Heart left ventricle (tissue), 16 donors: ENCODE measurements around the gene CXADR. TPM values are rescaled to one million over a fixed set of nuclear protein-coding genes. Genes with fewer than 3 reads are reported as not detected.

Source experiments
- ATAC-seq, 4 donors: fragments of 200-7000 bp; cut with Tn5 transposase; one replicate each; pipeline ENCODE4 v1.9.1; 2020 to 2022; ENCODE audit warnings: moderate library complexity in 4 of 4, mild to moderate bottlenecking in 3 of 4, moderate number of reproducible peaks in 1 of 4
- DNase-seq, 5 donors: peaks; one replicate each; pipeline ENCODE4 v3.0.0-alpha.2; 2020
- H3K27ac ChIP-seq, 12 donors: fragments of 200-600 bp; sonication (generic) in 4 of 12; one replicate each; pipeline versions ENCODE4 v1.5.0 to v1.8.0; 2016 to 2022; ENCODE audit warnings: mild to moderate bottlenecking in 2 of 12
- H3K27me3 ChIP-seq, 9 donors: fragments of 200-600 bp; sonication (generic) in 2 of 9; one replicate each; pipeline versions ENCODE4 v1.5.1 to v1.8.0; 2016 to 2022; ENCODE audit warnings: mild to moderate bottlenecking in 3 of 9
- H3K36me3 ChIP-seq, 9 donors: fragments of 200-600 bp; sonication (generic) in 2 of 9; one replicate each; pipeline versions ENCODE4 v1.5.0 to v1.8.0; 2018 to 2022; ENCODE audit warnings: mild to moderate bottlenecking in 2 of 9
- H3K4me1 ChIP-seq, 12 donors: fragments of 200-600 bp; sonication (generic) in 4 of 12; one replicate each; pipeline versions ENCODE4 v1.5.0 to v1.8.0; 2016 to 2022; ENCODE audit warnings: mild to moderate bottlenecking in 3 of 12
- H3K4me3 ChIP-seq, 12 donors: fragments of 200-600 bp; sonication (generic) in 4 of 12; one replicate each; pipeline versions ENCODE4 v1.5.0 to v1.8.0; 2017 to 2022; ENCODE audit warnings: mild to moderate bottlenecking in 9 of 12, moderate library complexity in 4 of 12
- H3K9me3 ChIP-seq, 12 donors: fragments of 200-600 bp; sonication (generic) in 4 of 12; one replicate each; pipeline versions ENCODE4 v1.5.0 to v1.8.0; 2016 to 2022; ENCODE audit warnings: mild to moderate bottlenecking in 1 of 12
- POLR2A ChIP-seq, 2 donors: fragments of 450-650 bp; IDR thresholded peaks; one replicate each; pipeline ENCODE4 v1.6.1; 2017; ENCODE audit warnings: antibody characterized with exemption in 2 of 2, mild to moderate bottlenecking in 2 of 2, moderate library complexity in 2 of 2
- WGBS, 4 donors: extraction: QIAGEN DNeasy Blood & Tissue Kit in 2 of 4; methylation state at CpG; one replicate each; pipeline versions ENCODE4 v1.1.5 to v1.1.7; 2013 to 2018; 5-methylcytosine and 5-hydroxymethylcytosine counted together
- intact Hi-C, 10 donors: fragments of 100-400 bp; cut with DNase I; formaldehyde crosslinking; loops; one replicate each; pipeline versions ENCODE4 v1.11.1 to v1.14.2; 2022
- polyA plus RNA-seq, 2 donors: library from polyadenylated mRNA; stranded (reverse); fragments of 200-250 nt; gene quantifications; one replicate each; pipeline ENCODE4 v1.2.3, GENCODE V29; 2013
- total RNA-seq, 9 donors: library from RNA; depleted of rRNA in 2 of 9; stranded (reverse); fragments of >200 nt in 2 of 9; fragmentation: NEBNext Ultra II Directional in 3 of 9; extraction: Animal tissue kit (Norgen Biotek cat#: 25700) in 3 of 9; gene quantifications; one replicate each; pipeline versions ENCODE4 v1.1.0 to v1.2.4, GENCODE V29; 2016 to 2023
- TF ChIP-seq, protein P1 (sequence below), 12 donors: fragments of 200-600 bp; sonication (generic) in 4 of 12; IDR thresholded peaks; one replicate each; pipeline versions ENCODE4 v1.5.0 to v1.8.0; 2018 to 2022; ENCODE audit warnings: antibody characterized with exemption in 12 of 12, mild to moderate bottlenecking in 5 of 12
- donor health status: ischemic (EF 13 %, LVEDD 7.1; RV severe dilation, severe dysfunction).
- donor health status: healthy with polysubstance abuse.
- donor health status: DM: no; HTN: yes; CAD: no.
- donor health status: DM: no; HTN: no; CAD: no.
- donor health status: ischemic (EF 25% LVEDD 6.9; RV normal size, moderate dysfunction).
- donor health status: ischemic (EF 25% LVEDD 5.7; RV mildly dilated, moderate dysfunction).
- donor health status: healthy.
- donor health status: DM: yes; HTN: yes; CAD: no.
- donor health status: ischemic (EF 35%, LVEDD 5.7; RV mildly dilated, moderate dysfunction).
- donor health status: nonischemic (EF 11% LVEDD 7.7; RV severe dilation, severe dysfunction).
- donor health status: DM: yes; HTN: yes; CAD: no.
- donor health status: PGD.
- donor health status: ischemic (EF 29% LVEDD 5.4; RV normal size, mild dysfunction).
- donor health status: nonischemic (EF 23%, LVEDD 6.1; RV moderate dilation, normal function).

CXADR gene
- total and polyA plus RNA-seq, 11 donors = 7.5 to 45.1 (median 29.3) TPM

DNA sequence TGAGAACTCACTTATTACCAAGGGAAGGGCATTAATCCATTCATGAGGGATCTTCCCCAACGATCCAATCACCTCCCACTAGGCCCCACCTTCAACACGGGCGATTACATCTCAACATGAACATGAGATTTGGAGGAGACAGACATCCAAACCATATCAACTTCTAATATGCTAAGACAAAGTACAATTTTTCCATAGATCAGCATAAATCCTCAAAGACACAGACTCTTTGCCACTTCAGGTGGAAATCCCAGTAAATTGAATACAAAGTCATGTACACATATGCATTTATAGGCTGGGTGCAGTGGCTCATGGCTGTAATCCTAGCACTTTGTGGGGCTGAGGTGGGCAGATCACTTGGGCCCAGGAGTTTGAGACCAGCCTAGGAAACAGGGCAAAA lies 18.8 kb upstream of the CXADR start:
- intact Hi-C loops = no loop called here
- H3K4me3 ChIP-seq = no peak overlapping the region

DNA sequence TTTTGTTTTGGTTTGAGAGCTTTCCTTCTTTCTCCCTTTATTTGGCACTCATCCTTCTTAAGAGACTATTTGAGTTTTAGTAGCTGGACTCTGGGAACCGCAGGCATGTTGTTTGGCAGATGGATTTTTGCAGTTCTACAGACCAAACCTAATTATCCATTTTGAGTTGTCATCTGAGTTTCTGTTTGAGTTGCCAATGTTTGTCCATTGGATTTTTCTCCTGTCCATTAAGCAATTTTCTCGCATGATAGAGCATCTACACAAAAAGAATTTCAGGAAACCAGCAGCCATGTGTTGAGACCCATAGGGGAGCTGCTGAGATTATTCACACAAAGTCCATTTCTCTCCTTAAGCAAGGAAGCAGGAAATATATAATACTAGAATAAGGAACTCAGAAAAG lies 17.2 kb upstream of the CXADR start:
- Histone ChIP-seq H3K4me3 (no peak overlapping the region), H3K36me3 (no peaks in the 10 kb centered on the region), H3K9me3 (no peaks in the 10 kb centered on the region), H3K4me1 (peaks cover 0 to 9% (median 0%) of the 10 kb centered on the region in 12 donors), H3K27ac (no peak overlapping the region), H3K27me3 (no peaks in the 10 kb centered on the region)
- DNase-seq (no peak), ATAC-seq (no peak)
- TF ChIP-seq POLR2A (IDR thresholded peaks at IDR 0.05) = no peak
- TF ChIP-seq, protein P1, sequence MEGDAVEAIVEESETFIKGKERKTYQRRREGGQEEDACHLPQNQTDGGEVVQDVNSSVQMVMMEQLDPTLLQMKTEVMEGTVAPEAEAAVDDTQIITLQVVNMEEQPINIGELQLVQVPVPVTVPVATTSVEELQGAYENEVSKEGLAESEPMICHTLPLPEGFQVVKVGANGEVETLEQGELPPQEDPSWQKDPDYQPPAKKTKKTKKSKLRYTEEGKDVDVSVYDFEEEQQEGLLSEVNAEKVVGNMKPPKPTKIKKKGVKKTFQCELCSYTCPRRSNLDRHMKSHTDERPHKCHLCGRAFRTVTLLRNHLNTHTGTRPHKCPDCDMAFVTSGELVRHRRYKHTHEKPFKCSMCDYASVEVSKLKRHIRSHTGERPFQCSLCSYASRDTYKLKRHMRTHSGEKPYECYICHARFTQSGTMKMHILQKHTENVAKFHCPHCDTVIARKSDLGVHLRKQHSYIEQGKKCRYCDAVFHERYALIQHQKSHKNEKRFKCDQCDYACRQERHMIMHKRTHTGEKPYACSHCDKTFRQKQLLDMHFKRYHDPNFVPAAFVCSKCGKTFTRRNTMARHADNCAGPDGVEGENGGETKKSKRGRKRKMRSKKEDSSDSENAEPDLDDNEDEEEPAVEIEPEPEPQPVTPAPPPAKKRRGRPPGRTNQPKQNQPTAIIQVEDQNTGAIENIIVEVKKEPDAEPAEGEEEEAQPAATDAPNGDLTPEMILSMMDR (IDR thresholded peaks at IDR 0.05) = no peak
- 69 to 78% (median 73%) methylated on average over 2 of the region's 2 CpGs for WGBS, 4 donors
- intact Hi-C loops = no loop called here

More for the DNA sequence above, 18.8 kb upstream of the CXADR start:
- Histone ChIP-seq H3K4me1 (peaks cover 0 to 9% (median 0%) of the 10 kb centered on the region in 12 donors), H3K27ac (no peak overlapping the region), H3K36me3 (no peaks in the 10 kb centered on the region), H3K27me3 (no peaks in the 10 kb centered on the region), H3K9me3 (no peaks in the 10 kb centered on the region)
- TF ChIP-seq, protein P1 (IDR thresholded peaks at IDR 0.05) = no peak
- TF ChIP-seq POLR2A (IDR thresholded peaks at IDR 0.05) = no peak
- no peak for DNase-seq
- no peak for ATAC-seq
- WGBS, 4 donors = 82 to 92% (median 85%) methylated on average over 3 of the region's 3 CpGs

DNA sequence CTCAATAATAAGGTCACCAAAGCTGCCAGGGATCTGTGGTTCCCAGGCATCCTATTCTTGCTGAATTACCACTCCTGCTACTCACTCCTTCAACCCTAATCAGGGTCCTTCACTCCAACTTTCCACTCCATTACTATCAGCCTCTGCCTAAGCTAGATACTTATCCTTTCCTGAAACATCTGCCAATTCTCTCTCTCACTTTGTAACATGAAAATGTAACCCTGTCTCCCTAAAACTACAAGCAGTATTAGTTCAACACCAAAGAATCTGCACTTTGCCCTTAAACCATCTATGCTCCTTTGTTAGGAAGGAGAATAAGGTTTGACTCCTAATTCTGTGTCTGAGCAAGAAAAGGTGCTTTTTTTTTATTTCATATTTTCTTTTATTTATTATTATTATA lies 15.5 kb upstream of the CXADR start:
- no peaks in the 10 kb centered on the region for H3K9me3 ChIP-seq
- no peak for DNase-seq
- no peak overlapping the region for H3K27ac ChIP-seq
- H3K4me1 ChIP-seq = peaks cover 0 to 6% (median 0%) of the 10 kb centered on the region in 12 donors
- no peak overlapping the region for H3K4me3 ChIP-seq
- H3K27me3 ChIP-seq = no peaks in the 10 kb centered on the region
- intact Hi-C loops = no loop called here
- no peak for TF ChIP-seq POLR2A (IDR thresholded peaks at IDR 0.05)
- TF ChIP-seq, protein P1 (IDR thresholded peaks at IDR 0.05) = no peak
- H3K36me3 ChIP-seq = no peaks in the 10 kb centered on the region
- ATAC-seq = no peak

DNA sequence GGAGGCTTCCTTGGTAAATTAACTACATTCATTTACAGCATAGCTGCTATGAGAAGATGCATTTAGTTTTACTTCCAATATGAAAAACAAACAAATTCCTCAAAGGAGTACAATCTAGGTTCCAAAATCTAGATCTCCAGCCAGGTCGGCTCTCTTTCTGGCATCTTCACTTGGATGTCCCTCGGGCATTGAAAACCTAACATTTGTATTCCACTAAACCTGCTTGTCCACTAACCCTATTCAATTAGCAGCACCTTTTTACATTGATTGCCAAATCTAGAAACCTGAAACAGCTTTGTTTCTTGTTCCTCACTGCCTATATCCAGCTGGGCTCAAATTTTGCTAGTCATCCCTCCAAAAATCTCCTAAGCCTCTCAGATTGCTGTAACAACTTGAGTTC lies 14.3 kb upstream of the CXADR start:
- no peaks in the 10 kb centered on the region for H3K4me1 ChIP-seq
- no peaks in the 10 kb centered on the region for H3K9me3 ChIP-seq
- H3K27me3 ChIP-seq = no peaks in the 10 kb centered on the region
- H3K36me3 ChIP-seq = no peaks in the 10 kb centered on the region
- ATAC-seq = no peak
- no peak for DNase-seq
- intact Hi-C loops = no loop called here
- no peak overlapping the region for H3K27ac ChIP-seq
- no peak overlapping the region for H3K4me3 ChIP-seq
- 81 to 92% (median 86%) methylated on average over 2 of the region's 2 CpGs for WGBS, 4 donors
- TF ChIP-seq POLR2A (IDR thresholded peaks at IDR 0.05) = no peak
- TF ChIP-seq, protein P1 (IDR thresholded peaks at IDR 0.05) = no peak
